CD4-positive, alpha-beta memory T cell (primary cell): Measurements from ENCODE around the gene ATXN1. TPM values are rescaled to one million over a fixed set of nuclear protein-coding genes. Genes with fewer than 3 reads are reported as not detected.
"Not testable (repeated sequence)": the region's sequence is repeated elsewhere in the genome, so short reads cannot be mapped to it uniquely, and the experiment has no call there.

Experiments
- CTCF ChIA-PET: fragments of 350-600 bp; sonication (Branson Sonifier 250); formaldehyde crosslinking; loops from one replicate; lab custom pipeline; 2021; ENCODE audit warnings: inconsistent platforms; ENCODE audit not compliant: partially characterized antibody; lab: Charles Lee
- POLR2A ChIA-PET: fragments of 350-600 bp; sonication (Branson Sonifier 250); formaldehyde crosslinking; loops from one replicate; lab custom pipeline; 2021; ENCODE audit not compliant: partially characterized antibody; lab: Charles Lee
- DNase-seq, 5 donors: peaks; one replicate each; pipeline versions ENCODE4 v3.0.0 to v3.0.0-alpha.2; 2020 to 2022; ENCODE audit warnings: mixed read lengths in 1 of 5
- H3K27ac ChIP-seq: one replicate; pipeline ENCODE4 v1.7.0; 2013; ENCODE audit warnings: low read depth, low read length
- H3K27me3 ChIP-seq: 2 replicates; pipeline ENCODE4 v1.7.0; 2013; ENCODE audit warnings: mild to moderate bottlenecking, low read length, moderate library complexity; ENCODE audit not compliant: insufficient read depth
- H3K36me3 ChIP-seq: 2 replicates; pipeline ENCODE4 v1.7.0; 2013; ENCODE audit warnings: mild to moderate bottlenecking, low read length, moderate library complexity; ENCODE audit not compliant: insufficient read depth
- H3K4me1 ChIP-seq: 2 replicates; pipeline ENCODE4 v1.7.0; 2013; ENCODE audit warnings: mild to moderate bottlenecking, low read length, moderate library complexity; ENCODE audit not compliant: insufficient read depth
- H3K4me3 ChIP-seq, 2 donors: one replicate each; pipeline ENCODE4 v1.7.0; 2013; ENCODE audit warnings: low read length in 2 of 2, mild to moderate bottlenecking in 1 of 2
- H3K9me3 ChIP-seq, 2 donors: one replicate each; pipeline ENCODE4 v1.7.0; 2013; ENCODE audit warnings: low read length in 2 of 2, control low read depth in 1 of 2; ENCODE audit not compliant: control insufficient read depth in 1 of 2
- H3K27ac Mint-ChIP-seq, 7 donors: one replicate each; pipeline ENCODE4 v1.8.0; 2020 to 2021; ENCODE audit warnings: mixed read lengths in 7 of 7, mild to moderate bottlenecking in 6 of 7, inconsistent platforms in 3 of 7, moderate library complexity in 3 of 7
- H3K27me3 Mint-ChIP-seq, 2 donors: one replicate each; pipeline ENCODE4 v1.8.0; 2020 to 2021; ENCODE audit warnings: mixed read lengths in 2 of 2
- H3K36me3 Mint-ChIP-seq, 2 donors: one replicate each; pipeline ENCODE4 v1.8.0; 2020 to 2021; ENCODE audit warnings: mixed read lengths in 2 of 2, inconsistent platforms in 1 of 2, mild to moderate bottlenecking in 1 of 2
- H3K4me1 Mint-ChIP-seq, 4 donors: one replicate each; pipeline ENCODE4 v1.8.0; 2020 to 2021; ENCODE audit warnings: mixed read lengths in 4 of 4, mild to moderate bottlenecking in 1 of 4
- H3K4me3 Mint-ChIP-seq, 8 donors: one replicate each; pipeline ENCODE4 v1.8.0; 2020 to 2021; ENCODE audit warnings: mixed read lengths in 8 of 8, mild to moderate bottlenecking in 7 of 8, moderate library complexity in 6 of 8, inconsistent platforms in 3 of 8
- H3K9me3 Mint-ChIP-seq, 8 donors: one replicate each; pipeline ENCODE4 v1.8.0; 2020 to 2021; ENCODE audit warnings: mixed read lengths in 8 of 8, mild to moderate bottlenecking in 5 of 8, inconsistent platforms in 3 of 8, moderate library complexity in 1 of 8
- intact Hi-C: fragments of 100-400 bp; cut with micrococcal nuclease; formaldehyde crosslinking; loops from one replicate; pipeline ENCODE4 v1.15.1; 2023
- polyA plus RNA-seq, 2 donors: library from polyadenylated mRNA; unstranded; fragments of 300-500 nt; fragmentation: Illumina TruSeq; gene quantifications; one replicate each; pipeline ENCODE4 v1.2.3, GENCODE V29; 2021
- total RNA-seq, 2 experiments: library from RNA; stranded (reverse); gene quantifications; one replicate each; pipeline ENCODE4 v1.2.3, GENCODE V29; 2021

ATXN1 gene
- total and polyA plus RNA-seq, 4 experiments from 2014 or later = 10.5 to 97.4 (median 56.9) TPM

DNA sequence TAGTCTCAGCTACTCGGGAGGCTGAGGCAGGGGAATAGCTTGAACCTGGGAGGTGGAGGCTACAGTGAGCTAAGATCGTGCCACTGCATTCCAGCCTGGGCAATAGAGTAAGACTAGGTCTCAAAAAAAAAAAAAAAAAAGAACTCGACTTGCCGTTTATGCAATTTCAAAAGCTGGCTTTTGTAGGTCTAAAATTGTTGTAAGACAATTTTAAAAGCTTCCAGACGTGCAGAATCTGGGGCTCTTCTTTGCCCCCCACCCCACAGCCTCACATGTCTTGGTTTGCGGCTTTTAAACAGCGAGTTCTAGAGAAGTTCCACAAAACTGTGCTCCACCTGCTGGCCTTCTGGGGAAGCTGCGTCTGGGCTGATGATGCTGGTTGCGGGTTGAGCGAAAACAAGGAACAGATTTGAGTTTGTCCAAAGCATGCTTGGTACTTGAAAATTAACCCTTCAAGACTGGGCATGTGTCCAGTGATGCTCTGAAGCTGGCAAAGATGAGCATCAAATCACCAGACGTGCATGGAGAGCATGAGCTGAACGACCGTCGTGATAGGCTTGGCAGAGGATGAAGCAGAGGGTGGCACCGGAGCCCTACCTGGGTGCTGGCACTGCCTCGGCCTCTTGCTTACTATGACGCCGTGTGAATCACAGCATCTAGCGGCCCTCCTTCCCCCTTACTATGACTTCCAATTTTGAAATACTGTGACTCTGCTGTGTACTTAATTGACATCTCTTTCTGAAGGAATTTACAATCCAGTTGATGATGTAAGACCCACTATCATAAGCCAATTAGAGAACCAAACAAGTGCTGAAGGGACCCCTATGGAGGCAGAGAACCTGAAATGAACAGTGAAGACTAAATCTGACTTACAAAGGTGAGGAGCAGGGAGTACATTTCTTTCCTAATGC lies 351.5 kb downstream of the ATXN1 start:
- DNase-seq = peak; percentile 45 to 78 (median 54)
- Histone ChIP-seq H3K9me3 (no peaks in the 10 kb centered on the region), H3K27me3 (no peaks in the 10 kb centered on the region), H3K27ac (no peak overlapping the region), H3K36me3 (no peaks in the 10 kb centered on the region), H3K4me1 (peaks cover 22% of the 10 kb centered on the region), H3K4me3 (no peak overlapping the region)
- POLR2A ChIA-PET = interaction anchor here (0.7 to 1.9 kb wide), 6 partner anchors 11 to 352 kb away, joined by 3 to 8 read pairs (median 3); partner anchors contain the start of gene ATXN1
- Mint-ChIP-seq H3K27ac (peak overlapping the region in 6 of 7 donors; percentile 7 to 78 (median 68)), H3K36me3 (peaks cover 11 to 15% of the 10 kb centered on the region in 2 donors), H3K4me3 (peak overlapping the region in 7 of 8 donors; percentile 49 to 71 (median 68)), H3K27me3 (no peaks in the 10 kb centered on the region), H3K9me3 (peaks cover 0 to 2% (median 0%) of the 10 kb centered on the region in 8 donors), H3K4me1 (peaks cover 33 to 61% (median 48%) of the 10 kb centered on the region in 4 donors)
- intact Hi-C loops = loop anchor here (1.0 to 5.0 kb wide), 3 partner anchors 77 to 353 kb away; partner anchors contain the start of gene ATXN1
- CTCF ChIA-PET = interaction anchor here (0.6 to 3.7 kb wide), 42 partner anchors 8 to 1551 kb away, joined by 3 to 47 read pairs (median 4); no protein-coding TSS in a partner anchor

DNA sequence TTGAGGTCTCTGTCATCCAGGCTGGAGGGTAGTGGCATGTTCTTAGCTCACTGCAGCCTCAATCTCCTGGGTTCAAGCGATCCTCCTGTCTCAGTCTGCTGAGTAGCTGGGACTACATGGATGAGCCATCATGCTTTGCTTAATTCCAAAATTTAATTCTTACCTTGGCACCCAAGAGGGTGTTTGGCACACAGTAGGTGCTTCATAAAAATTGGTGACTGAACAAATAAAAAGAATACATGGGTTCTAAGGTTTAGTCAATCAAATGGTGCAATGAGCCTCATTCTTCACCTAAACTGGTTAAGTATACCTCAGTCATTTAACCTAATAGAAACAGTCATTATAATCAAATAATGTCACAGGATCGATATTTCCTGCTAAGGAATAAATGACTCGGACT lies 352.5 kb downstream of the ATXN1 start:
- Histone ChIP-seq H3K27me3 (no peaks in the 10 kb centered on the region), H3K9me3 (no peaks in the 10 kb centered on the region), H3K27ac (no peak overlapping the region), H3K4me3 (no peak overlapping the region), H3K4me1 (peaks cover 16% of the 10 kb centered on the region), H3K36me3 (no peaks in the 10 kb centered on the region)
- Mint-ChIP-seq H3K4me1 (peaks cover 28 to 57% (median 41%) of the 10 kb centered on the region in 4 donors), H3K27me3 (no peaks in the 10 kb centered on the region), H3K4me3 (no peak overlapping the region), H3K9me3 (peaks cover 0 to 2% (median 0%) of the 10 kb centered on the region in 8 donors), H3K36me3 (peaks cover 12 to 18% of the 10 kb centered on the region in 2 donors), H3K27ac (peak overlapping the region in 2 of 7 donors; percentile 39 to 71)
- no peak for DNase-seq
- ChIA-PET CTCF (interaction anchor here (0.6 to 3.7 kb wide), 15 partner anchors 12 to 394 kb away, joined by 3 to 47 read pairs (median 4); partner anchors contain the start of gene ATXN1), POLR2A (interaction anchor here (0.8 to 1.5 kb wide), 3 partner anchors 12 to 354 kb away, joined by 3 to 8 read pairs (median 3); no protein-coding TSS in a partner anchor)
- intact Hi-C loops = no loop called here

DNA sequence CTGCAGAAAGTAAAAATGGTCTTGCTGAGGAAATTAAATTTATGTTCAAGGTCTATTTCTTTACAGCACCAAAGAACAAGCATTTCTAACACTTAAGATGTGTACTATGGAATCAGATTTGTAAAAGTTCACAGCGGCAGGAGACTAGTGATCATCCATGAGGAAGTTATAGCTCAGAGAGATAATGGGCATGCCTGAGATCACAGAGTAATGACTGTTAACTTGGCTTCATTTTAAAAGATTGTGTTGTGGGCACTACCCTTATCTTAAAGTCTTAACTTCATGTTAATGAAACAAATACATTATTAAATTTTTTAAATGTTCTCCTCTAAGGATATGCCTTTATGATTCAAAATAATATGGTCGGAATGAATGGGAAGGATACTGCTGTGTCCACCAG lies 354.3 kb downstream of the ATXN1 start:
- Mint-ChIP-seq H3K27ac (no peak overlapping the region), H3K9me3 (peaks cover 0 to 2% (median 0%) of the 10 kb centered on the region in 8 donors), H3K4me3 (no peak overlapping the region), H3K4me1 (peaks cover 16 to 42% (median 28%) of the 10 kb centered on the region in 4 donors), H3K27me3 (no peaks in the 10 kb centered on the region), H3K36me3 (peaks cover 20 to 27% of the 10 kb centered on the region in 2 donors)
- ChIA-PET CTCF (interaction anchor here (0.9 to 1.6 kb wide), 4 partner anchors 64 to 355 kb away, joined by 3 to 4 read pairs (median 4); partner anchors contain the start of gene ATXN1), POLR2A (interaction anchor here (1.0 kb wide), 1 partner anchor 14 kb away, joined by 4 read pairs; no protein-coding TSS in a partner anchor)
- Histone ChIP-seq H3K36me3 (no peaks in the 10 kb centered on the region), H3K4me1 (peaks cover 5% of the 10 kb centered on the region), H3K27ac (no peak overlapping the region), H3K9me3 (no peaks in the 10 kb centered on the region), H3K27me3 (no peaks in the 10 kb centered on the region), H3K4me3 (no peak overlapping the region)
- no peak for DNase-seq
- intact Hi-C loops = no loop called here

DNA sequence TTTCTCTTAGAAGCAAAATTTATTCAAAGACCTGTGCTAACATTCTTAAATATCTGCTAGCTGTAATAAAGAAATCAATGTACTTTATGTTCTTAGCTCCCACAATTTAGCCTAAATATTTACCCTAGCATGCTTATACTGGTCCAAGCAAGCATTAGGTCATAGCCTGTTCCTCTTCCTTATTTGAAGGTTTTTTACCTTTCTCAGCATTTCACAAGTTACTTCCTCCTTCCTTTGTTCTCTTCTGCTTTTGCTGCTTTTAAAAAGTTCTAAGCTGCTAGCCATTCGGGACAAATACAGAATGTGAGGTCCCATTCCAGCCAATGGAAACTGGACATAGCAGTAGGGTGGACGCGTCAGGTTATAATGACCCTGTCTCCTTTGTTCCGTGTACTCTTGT lies 354.7 kb downstream of the ATXN1 start:
- DNase-seq, H3K4me3 Mint-ChIP-seq, H3K4me3 ChIP-seq, H3K36me3 ChIP-seq, H3K9me3 ChIP-seq, H3K27me3 Mint-ChIP-seq, H3K27me3 ChIP-seq, H3K9me3 Mint-ChIP-seq, H3K4me1 ChIP-seq, intact Hi-C loops, H3K27ac ChIP-seq: not testable (repeated sequence)
- POLR2A ChIA-PET = interaction anchor here (1.0 kb wide), 1 partner anchor 14 kb away, joined by 4 read pairs; no protein-coding TSS in a partner anchor
- peak overlapping the region in 3 of 7 donors; percentile 10 to 30 (median 24) for H3K27ac Mint-ChIP-seq
- peaks cover 17 to 42% (median 26%) of the 10 kb centered on the region in 4 donors for H3K4me1 Mint-ChIP-seq
- peaks cover 23 to 31% of the 10 kb centered on the region in 2 donors for H3K36me3 Mint-ChIP-seq
- CTCF ChIA-PET = interaction anchor here (0.9 to 1.8 kb wide), 6 partner anchors 18 to 89 kb away, joined by 3 to 4 read pairs (median 4); no protein-coding TSS in a partner anchor

DNA sequence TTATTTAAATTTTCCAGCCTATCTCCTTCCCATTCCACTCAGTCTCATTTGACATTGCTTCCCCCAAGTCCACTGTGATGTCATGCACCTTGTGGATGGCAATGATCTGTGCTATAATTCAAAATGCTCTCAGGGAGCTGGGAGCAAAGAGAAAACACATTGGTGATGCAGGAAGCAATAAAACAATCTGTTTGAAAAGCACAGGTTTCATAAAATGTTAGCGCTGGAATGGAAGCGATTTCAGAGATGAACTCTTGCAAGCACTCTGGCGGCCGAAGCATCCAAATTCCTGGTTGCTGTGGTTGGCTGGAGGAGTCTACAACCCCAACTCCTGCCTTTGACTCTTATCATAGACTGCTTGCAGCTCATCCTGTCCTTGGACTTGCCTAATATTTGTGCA lies 355.9 kb downstream of the ATXN1 start:
- CTCF ChIA-PET = interaction anchor here (1.0 to 1.8 kb wide), 4 partner anchors 16 to 88 kb away, joined by 3 to 4 read pairs (median 4); no protein-coding TSS in a partner anchor
- intact Hi-C loops = no loop called here
- Mint-ChIP-seq H3K9me3 (peaks cover 0 to 2% (median 0%) of the 10 kb centered on the region in 8 donors), H3K36me3 (peaks cover 23 to 32% of the 10 kb centered on the region in 2 donors), H3K4me1 (peaks cover 19 to 40% (median 24%) of the 10 kb centered on the region in 4 donors), H3K27ac (no peak overlapping the region), H3K27me3 (no peaks in the 10 kb centered on the region), H3K4me3 (no peak overlapping the region)
- Histone ChIP-seq H3K4me3 (no peak overlapping the region), H3K4me1 (peaks cover 5% of the 10 kb centered on the region), H3K27ac (no peak overlapping the region), H3K27me3 (no peaks in the 10 kb centered on the region), H3K9me3 (no peaks in the 10 kb centered on the region), H3K36me3 (no peaks in the 10 kb centered on the region)
- no peak for DNase-seq
- POLR2A ChIA-PET = no interaction called here

DNA sequence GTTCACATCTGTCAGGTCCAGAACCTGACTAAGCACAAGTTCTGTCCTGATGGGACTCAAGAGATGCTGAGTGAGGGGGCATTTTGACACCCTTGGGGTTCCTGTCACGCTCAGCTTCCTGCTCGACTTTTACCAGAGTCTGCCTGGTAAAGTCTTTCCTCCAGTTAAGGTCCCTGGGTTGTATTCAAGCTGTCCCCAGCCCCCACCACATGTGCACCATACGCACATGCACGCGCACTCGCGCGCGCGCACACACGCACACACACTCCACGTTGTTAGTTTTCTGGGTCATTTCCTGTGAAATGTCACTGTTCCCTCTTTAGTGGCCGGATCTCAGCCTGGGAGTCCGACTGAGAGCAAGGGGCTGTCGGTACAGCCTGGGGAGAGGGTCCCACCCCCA lies 356.8 kb downstream of the ATXN1 start:
- POLR2A ChIA-PET = no interaction called here
- Histone ChIP-seq H3K4me1 (peaks cover 5% of the 10 kb centered on the region), H3K9me3 (no peaks in the 10 kb centered on the region), H3K36me3 (no peaks in the 10 kb centered on the region), H3K27me3 (no peaks in the 10 kb centered on the region), H3K27ac (no peak overlapping the region), H3K4me3 (no peak overlapping the region)
- CTCF ChIA-PET = interaction anchor here (0.6 to 1.6 kb wide), 3 partner anchors 100 to 1411 kb away, joined by 3 read pairs; no protein-coding TSS in a partner anchor
- no peaks in the 10 kb centered on the region for H3K27me3 Mint-ChIP-seq
- intact Hi-C loops = no loop called here
- peaks cover 13 to 34% (median 16%) of the 10 kb centered on the region in 4 donors for H3K4me1 Mint-ChIP-seq
- H3K4me3 Mint-ChIP-seq = peak overlapping the region in 4 of 8 donors; percentile 0 to 57 (median 22)
- no peaks in the 10 kb centered on the region for H3K9me3 Mint-ChIP-seq
- DNase-seq = no peak
- H3K27ac Mint-ChIP-seq = peak overlapping the region in 5 of 7 donors; percentile 23 to 85 (median 52)
- H3K36me3 Mint-ChIP-seq = peaks cover 22 to 32% of the 10 kb centered on the region in 2 donors
